ENCODE data around the gene MZB1.
"Not testable (repeated sequence)": the region's sequence is repeated elsewhere in the genome, so short reads cannot be mapped to it uniquely, and the experiment has no call there.

The MZB1 gene

GRCh38 chr5:139391570-139392323 lies 2.0 kb upstream of the MZB1 start:
- DNase-seq = no peak

DNA sequence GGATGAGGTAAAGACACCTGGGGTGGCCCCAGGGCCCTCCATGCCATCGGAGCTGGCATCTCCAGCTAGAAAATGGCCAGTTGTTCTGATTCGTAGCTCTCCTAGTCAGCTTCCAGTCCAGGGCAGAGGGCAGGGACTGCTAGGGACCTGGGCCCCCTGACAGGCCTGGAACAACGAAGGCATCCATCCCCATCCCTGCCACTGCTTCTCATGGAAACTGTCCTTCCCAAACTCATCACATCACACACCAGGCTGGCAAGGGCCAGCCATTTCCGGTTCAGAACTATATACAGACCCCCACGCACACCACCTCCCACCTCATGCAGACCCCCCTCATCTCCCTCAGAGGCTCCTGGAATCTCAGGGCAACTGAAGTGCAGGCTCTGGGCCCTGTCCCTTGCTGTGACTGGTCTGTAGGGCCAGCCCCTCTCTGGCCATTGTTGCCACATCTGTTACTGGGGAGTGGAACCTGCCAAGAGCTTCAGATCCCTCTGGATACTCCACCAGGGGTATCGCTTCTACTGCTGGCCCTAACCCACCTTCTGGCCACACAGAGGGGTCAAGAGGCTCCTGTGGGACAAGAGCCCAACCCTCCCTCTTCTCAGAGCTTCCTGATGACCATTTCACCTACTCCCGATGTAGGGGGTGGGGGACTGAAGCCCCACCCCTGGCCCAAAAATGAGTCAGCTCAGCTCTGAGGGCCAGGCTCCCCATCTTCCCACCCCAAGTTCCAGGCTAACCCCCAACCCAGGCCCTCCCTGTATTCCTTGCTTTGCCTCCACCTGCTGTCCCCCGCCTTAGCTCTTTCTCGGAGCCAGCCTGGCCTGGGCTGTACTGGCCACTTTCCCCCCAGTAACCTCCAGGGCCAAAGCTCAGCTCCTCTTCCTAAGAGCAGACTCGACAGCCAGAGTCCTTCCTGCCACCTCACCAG lies 1.2 kb upstream of the MZB1 start:
- DNase-seq = no peak

DNA sequence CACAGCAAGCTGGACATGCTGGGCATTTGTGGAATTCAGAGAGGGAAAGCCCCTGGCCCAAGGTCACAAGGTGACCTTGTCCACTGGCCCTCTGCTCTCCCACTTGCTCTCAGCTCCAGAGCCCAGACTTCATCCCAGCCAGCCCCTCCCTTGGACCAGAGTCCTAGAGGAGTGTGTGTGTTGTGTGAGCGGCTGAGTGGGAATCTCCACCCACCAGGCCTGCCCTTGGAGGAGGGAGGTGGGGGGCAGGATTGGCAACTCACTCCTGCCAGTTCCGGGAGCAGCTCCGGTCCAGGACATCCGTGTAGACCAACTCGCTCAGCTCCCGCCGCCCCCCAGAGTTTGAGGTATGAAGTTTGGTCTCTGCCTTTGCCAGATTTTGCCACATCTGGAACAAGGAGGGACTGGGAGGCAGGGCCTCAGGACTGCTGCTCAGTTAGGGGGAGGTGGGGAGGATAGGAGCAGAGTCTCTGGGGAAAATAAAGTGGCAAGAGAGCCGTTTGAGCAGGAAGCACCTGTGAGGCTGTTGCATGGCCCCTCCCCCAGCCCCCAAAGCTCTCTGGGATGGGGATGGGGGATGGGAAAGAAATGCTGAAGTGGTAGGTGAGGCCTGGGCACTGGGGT lies 1.4 kb downstream of the MZB1 start:
- no peak for DNase-seq

DNA sequence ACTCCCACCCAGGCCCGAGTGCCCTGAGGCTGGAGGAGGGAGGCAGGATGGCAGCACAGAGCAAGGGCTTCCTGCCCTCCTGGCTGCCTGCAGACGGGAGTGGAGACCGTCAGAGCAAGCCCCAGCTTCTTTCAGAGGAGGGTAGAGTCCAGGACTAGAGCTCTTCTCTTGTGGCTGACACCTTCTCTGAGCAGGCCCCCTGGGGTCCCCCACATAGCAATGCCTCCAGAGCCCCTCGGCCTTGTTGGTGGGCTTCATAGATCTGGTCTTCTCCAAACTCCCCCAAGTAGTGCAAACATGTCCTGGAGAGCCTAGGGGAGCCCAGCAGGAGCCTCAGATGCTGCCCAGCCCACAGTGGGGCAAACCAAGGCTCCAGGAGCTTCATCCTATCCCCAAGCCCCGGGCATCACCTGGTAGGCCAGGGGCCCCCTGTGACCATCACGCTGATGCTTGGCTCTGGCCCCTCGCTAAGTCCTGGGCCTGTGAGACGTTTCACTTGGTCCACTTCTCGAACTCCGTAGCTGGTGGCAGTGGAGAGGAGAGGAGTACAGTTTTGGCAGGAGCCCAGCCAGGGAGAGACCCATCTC lies 2.0 kb downstream of the MZB1 start:
- no peak for DNase-seq

- not testable (repeated sequence) for DNase-seq
Observed at GRCh38 chr5:139386956-139387355, 2.8 kb downstream of the MZB1 start.

DNA sequence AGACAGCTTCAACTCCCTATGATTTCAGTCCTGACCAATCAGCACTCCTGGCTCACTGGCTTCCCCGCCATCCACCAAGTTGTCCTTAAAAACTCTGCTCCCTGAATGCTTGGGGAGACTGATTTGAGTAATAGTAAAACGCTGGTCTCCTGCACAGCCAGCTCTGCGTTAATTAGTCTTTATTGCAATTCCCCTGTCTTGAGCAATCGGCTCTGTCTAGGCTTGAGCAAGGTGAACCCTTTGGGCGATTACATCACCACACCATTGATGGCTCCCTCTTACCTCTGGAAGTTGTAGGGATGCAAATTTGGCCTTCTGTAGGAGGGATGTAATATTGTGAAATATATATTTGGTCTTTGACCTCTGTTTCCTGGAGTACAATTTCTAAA lies 3.7 kb downstream of the MZB1 start:
- DNase-seq = no peak

DNA sequence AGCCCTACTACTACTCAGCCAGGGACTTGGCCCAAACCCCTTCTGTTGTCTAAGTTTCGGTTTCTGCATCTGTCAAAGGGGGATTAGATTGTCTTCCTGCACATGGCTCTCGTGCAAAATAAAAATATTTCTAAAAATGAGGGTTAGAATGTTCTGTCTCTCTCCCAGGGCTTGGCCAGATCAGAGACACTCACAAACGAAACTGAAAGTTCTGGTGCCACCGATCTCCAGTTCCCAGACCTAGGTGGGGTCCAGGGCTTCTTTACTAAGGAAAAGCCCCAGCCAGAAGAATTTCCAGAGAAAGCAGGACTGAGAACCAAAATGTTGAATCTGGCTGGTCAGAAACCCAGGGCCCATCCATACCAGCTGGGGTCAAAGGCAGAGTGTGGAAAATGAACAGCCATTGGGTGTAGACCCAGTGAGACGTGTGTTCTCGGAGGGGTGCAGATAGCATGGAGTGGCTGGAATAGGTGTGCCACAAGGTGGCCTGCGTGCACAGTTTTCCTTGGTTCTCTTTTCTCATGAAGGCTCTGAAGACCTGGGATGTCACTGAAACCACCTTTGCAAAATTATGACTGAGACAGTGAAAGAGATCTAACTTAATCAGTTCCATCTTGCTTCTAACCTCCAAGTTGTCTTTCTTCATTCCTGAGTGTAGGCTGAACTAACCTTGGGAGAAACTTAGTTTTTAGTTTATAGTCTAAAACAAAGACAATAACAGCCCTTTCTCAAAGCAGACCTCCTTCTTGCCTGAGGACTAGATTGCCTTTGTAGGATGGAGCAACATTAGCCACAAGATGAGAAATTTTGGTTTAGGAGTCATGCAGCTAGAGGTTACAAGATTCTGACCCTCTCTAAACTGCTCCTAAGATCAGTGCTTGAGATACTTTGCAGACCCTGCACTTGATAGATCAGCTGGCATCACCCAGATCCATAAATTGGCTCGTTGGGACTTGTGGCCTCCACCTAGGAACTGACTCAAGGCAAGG lies 4.4 kb downstream of the MZB1 start:
- peak; percentile 40 for DNase-seq

- DNase-seq = no peak
Observed at GRCh38 chr5:139384591-139385051, 5.1 kb downstream of the MZB1 start.

DNA sequence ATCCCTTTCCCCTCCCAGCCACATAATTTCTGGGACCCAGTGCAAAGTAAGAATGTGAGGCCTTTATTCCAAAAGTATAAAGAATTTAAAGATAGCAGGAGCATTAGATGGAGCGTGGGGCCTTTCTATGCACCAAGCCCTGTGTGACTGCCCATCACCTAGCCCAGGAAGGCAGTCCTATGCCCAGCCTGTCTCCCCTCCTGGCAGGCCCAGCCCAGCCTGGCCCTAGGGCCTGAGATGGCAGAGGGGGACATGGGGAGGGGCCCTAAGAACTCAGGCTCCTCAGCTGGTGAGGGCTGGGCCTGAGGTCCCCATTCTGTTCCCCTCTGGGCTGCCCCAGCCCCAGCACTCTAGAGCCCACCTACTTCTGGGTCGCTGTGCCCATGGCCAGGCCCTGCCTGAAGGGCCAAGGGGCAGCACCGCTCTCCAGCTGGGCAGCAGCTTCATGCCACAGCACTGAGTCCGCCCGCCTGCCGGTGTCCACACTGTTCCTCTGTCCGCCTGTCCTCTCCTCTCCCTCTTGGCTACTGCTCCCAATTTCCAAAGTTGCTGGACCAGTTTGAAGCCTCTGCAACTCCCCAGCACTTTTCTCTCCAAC lies 5.6 kb downstream of the MZB1 start:
- no peak for DNase-seq

DNA sequence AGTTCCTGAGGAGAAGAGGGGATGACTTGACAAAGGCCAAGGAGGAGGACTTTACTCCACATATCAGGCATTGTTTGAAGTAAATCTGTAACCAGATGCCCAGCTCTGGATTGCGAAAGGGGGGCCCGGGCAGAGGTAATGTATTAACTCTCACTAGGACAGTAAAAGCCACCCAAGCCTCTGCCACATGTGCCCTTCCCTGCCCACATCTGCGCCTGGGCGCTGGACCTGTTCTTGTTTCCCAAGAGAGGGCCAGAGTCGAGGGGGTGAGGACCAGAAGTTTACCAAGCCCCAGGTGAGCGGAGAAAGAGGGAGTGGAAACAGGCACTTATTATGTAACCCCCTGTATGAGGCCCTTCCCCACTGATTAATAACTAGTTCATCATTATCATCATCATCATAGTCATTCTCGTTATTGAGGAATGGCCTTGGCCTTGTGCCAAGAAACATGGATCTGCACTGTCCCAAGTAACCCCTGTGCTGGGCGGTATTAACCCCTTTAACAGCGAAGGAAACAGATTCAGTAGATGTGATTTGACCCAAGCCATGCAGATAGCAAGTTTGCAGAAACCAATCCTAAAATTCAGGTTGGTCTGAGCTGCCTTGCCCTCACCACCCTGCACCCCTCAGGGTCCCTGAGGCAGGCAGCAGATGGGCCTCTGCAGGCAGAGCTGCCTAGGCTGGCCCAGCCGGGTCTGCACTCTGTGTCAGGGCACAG lies 6.3 kb downstream of the MZB1 start, which contains the start of gene SLC23A1:
SLC23A1 (minus strand) TSS at position 23 of the 718 bp plus-strand sequence. CDS start 44 bp downstream, outside the sequence.
- no peak for DNase-seq

GRCh38 chr5:139382807-139383206 lies 6.9 kb downstream of the MZB1 start:
- no peak for DNase-seq

GRCh38 chr5:139381837-139382761 lies 7.6 kb downstream of the MZB1 start:
- no peak for DNase-seq

- DNase-seq = no peak
Observed at GRCh38 chr5:139379626-139380449, 9.9 kb downstream of the MZB1 start.

GRCh38 chr5:139378941-139379361 lies 10.8 kb downstream of the MZB1 start:
- no peak for DNase-seq

DNA sequence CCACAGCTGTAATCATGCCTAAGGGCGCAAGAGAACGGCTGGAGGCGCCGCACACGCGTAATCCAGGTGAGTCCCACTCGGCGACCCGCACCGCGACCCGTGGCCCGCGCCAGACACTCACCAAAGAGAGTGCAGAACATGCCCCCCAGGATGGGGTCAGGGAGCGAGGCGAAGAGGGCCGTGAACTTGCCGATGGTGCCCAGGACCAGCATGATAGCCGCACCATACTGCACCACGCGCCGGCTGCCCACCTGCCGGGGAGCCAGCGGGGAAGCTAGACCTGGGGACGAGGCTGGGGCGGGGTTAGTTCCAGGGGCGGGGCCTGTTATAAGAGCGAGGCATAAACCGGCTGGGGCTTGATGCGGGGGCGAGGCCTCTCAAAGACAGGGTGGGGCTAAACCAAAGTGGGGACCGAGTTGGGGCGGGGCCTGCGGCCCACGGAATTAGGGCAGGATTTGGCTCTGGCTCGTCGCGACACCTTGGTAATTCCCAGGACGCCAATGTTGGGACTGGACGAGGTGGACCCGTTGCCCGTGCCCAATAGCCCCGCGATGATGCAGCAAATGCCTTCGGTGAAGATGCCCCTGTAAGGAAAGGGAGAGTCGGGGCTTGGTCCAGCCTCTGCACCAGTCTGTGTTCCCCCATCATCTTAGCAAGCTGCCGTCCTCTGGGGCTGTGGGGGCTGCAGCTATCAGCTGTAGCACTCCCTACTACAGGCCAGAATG lies 11.4 kb downstream of the MZB1 start:
- DNase-seq = no peak

- no peak for DNase-seq
Observed at GRCh38 chr5:139377226-139377625, 12.5 kb downstream of the MZB1 start.

DNA sequence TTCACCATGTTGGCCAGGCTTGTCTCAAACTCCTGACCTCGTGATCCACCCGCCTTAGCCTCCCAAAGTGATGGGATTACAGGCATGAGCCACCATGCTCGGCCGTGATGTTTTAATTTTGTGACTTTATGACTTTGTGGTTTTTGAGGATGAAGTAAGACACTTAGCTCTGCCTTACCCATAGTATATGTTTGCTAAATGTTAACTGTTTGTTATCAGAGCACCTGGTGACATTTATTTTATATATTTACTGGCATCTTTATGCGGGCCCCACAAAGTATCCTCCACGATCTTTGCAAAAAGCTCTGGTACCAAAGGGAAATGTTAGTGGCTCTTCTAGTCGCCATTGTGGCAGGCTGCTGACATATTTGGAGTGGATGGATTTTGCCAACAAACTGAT lies 13.3 kb downstream of the MZB1 start:
- DNase-seq = no peak

GRCh38 chr5:139374909-139375308 lies 14.8 kb downstream of the MZB1 start:
- no peak for DNase-seq

Data from CD4-positive, alpha-beta T cell treated with Interleukin-6 for 4 hours (primary cell).